H9 (cell line): Measurements from ENCODE around the gene YY1. TPM values are rescaled to one million over a fixed set of nuclear protein-coding genes. Genes with fewer than 3 reads are reported as not detected.

ENCODE experiments used
- DNase-seq: peaks from one replicate; pipeline ENCODE4 v3.0.0-alpha.2; 2017
- H2AFZ ChIP-seq: one replicate; pipeline ENCODE4 v1.6.1; 2013; ENCODE audit warnings: mild to moderate bottlenecking, low read length, control low read depth, moderate library complexity
- H2AK5ac ChIP-seq: 2 replicates; pipeline ENCODE4 v1.6.1; 2013; ENCODE audit warnings: low read length, control low read depth, mixed read lengths; ENCODE audit not compliant: insufficient read length
- H2BK120ac ChIP-seq: one replicate; pipeline ENCODE4 v1.6.1; 2013; ENCODE audit warnings: low read depth, mild to moderate bottlenecking, low read length, control low read depth, inconsistent platforms; ENCODE audit not compliant: poor library complexity, severe bottlenecking
- H2BK12ac ChIP-seq: 2 replicates; pipeline ENCODE4 v1.6.1; 2013; ENCODE audit warnings: low read length, control low read depth, mixed read lengths, low read depth; ENCODE audit not compliant: insufficient read length
- H2BK15ac ChIP-seq: 2 replicates; pipeline ENCODE4 v1.6.1; 2013; ENCODE audit warnings: low read depth, low read length, control low read depth
- H2BK20ac ChIP-seq: one replicate; pipeline ENCODE4 v1.6.1; 2013; ENCODE audit warnings: low read depth, mild to moderate bottlenecking, low read length, control low read depth, inconsistent platforms; ENCODE audit not compliant: poor library complexity, severe bottlenecking
- H2BK5ac ChIP-seq: 2 replicates; pipeline ENCODE4 v1.6.1; 2013; ENCODE audit warnings: low read length, control low read depth, mixed read lengths; ENCODE audit not compliant: insufficient read length
- H3K14ac ChIP-seq: 2 replicates; pipeline ENCODE4 v1.6.1; 2013; ENCODE audit warnings: low read length, control low read depth; ENCODE audit not compliant: insufficient read depth
- H3K18ac ChIP-seq: 2 replicates; pipeline ENCODE4 v1.6.1; 2013; ENCODE audit warnings: low read depth, mild to moderate bottlenecking, mixed read lengths, low read length, control low read depth; ENCODE audit not compliant: insufficient read length
- H3K23ac ChIP-seq: 2 replicates; pipeline ENCODE4 v1.6.1; 2013; ENCODE audit warnings: low read length, control low read depth, mixed read lengths, low read depth; ENCODE audit not compliant: insufficient read length
- H3K23me2 ChIP-seq: 2 replicates; pipeline ENCODE4 v1.6.1; 2013; ENCODE audit warnings: low read depth, mild to moderate bottlenecking, mixed read lengths, low read length, control low read depth; ENCODE audit not compliant: insufficient read length, poor library complexity, severe bottlenecking
- H3K27ac ChIP-seq: 2 replicates; pipeline ENCODE4 v1.5.1; 2013; ENCODE audit warnings: low read length, control low read depth, mixed read lengths, low read depth; ENCODE audit not compliant: insufficient read length
- H3K27me3 ChIP-seq: 2 replicates; pipeline ENCODE4 v1.6.1; 2013; ENCODE audit warnings: low read length, control low read depth, inconsistent platforms; ENCODE audit not compliant: insufficient read depth
- H3K4ac ChIP-seq: 2 replicates; pipeline ENCODE4 v1.6.1; 2013; ENCODE audit warnings: low read depth, mild to moderate bottlenecking, control low read depth, inconsistent platforms, low read length, moderate library complexity
- H3K4me1 ChIP-seq: 2 replicates; pipeline ENCODE4 v1.6.1; 2013; ENCODE audit warnings: low read length, control low read depth, inconsistent platforms; ENCODE audit not compliant: insufficient read depth
- H3K4me2 ChIP-seq: 2 replicates; pipeline ENCODE4 v1.6.1; 2013; ENCODE audit warnings: low read length, control low read depth, mixed read lengths; ENCODE audit not compliant: insufficient read length, insufficient read depth
- H3K56ac ChIP-seq: 2 replicates; pipeline ENCODE4 v1.6.1; 2013; ENCODE audit warnings: low read depth, mild to moderate bottlenecking, mixed read lengths, low read length, control low read depth; ENCODE audit not compliant: insufficient read length
- H3K79me1 ChIP-seq: 2 replicates; pipeline ENCODE4 v1.6.1; 2013; ENCODE audit warnings: low read depth, mild to moderate bottlenecking, moderate library complexity, low read length, control low read depth, inconsistent platforms; ENCODE audit not compliant: insufficient read depth, poor library complexity, severe bottlenecking
- H3K79me2 ChIP-seq: 2 replicates; pipeline ENCODE4 v1.6.1; 2013; ENCODE audit warnings: low read length, control low read depth, inconsistent platforms; ENCODE audit not compliant: insufficient read depth
- H3K9ac ChIP-seq: 2 replicates; pipeline ENCODE4 v1.6.1; 2013; ENCODE audit warnings: low read length, control low read depth, mixed read lengths; ENCODE audit not compliant: insufficient read length; ENCODE audit errors: extremely low read depth
- H3K9me3 ChIP-seq: one replicate; pipeline ENCODE4 v1.6.1; 2013; ENCODE audit warnings: low read depth, low read length, inconsistent platforms; ENCODE audit not compliant: control insufficient read depth
- H3T11ph ChIP-seq: one replicate; pipeline ENCODE4 v1.6.1; 2013; ENCODE audit warnings: mild to moderate bottlenecking, low read length, control low read depth, inconsistent platforms
- H4K20me1 ChIP-seq: one replicate; pipeline ENCODE4 v1.6.1; 2013; ENCODE audit not compliant: control insufficient read depth, insufficient read length, insufficient read depth
- H4K5ac ChIP-seq: 2 replicates; pipeline ENCODE4 v1.6.1; 2013; ENCODE audit warnings: low read depth, mild to moderate bottlenecking, mixed read lengths, low read length, control low read depth; ENCODE audit not compliant: insufficient read length
- H4K8ac ChIP-seq: replicated peaks from 2 replicates; pipeline ENCODE4 v1.6.1; 2013; ENCODE audit warnings: low read length, control low read depth, mixed read lengths, low read depth; ENCODE audit not compliant: insufficient read length
- H4K91ac ChIP-seq: 2 replicates; pipeline ENCODE4 v1.6.1; 2013; ENCODE audit warnings: low read depth, mild to moderate bottlenecking, moderate library complexity, mixed read lengths, low read length, control low read depth; ENCODE audit not compliant: insufficient read length
- H3K27ac Mint-ChIP-seq, 3 experiments: 2 replicates in 2 of 3; 3 replicates in 1 of 3; pipeline ENCODE4 v1.8.0; 2020 to 2021; ENCODE audit warnings: mixed read lengths in 3 of 3, mild to moderate bottlenecking in 1 of 3, moderate library complexity in 1 of 3
- H3K27me3 Mint-ChIP-seq: 2 replicates; pipeline ENCODE4 v1.8.0; 2021; ENCODE audit warnings: low read depth, mild to moderate bottlenecking, moderate library complexity, mixed read lengths
- H3K36me3 Mint-ChIP-seq, 3 experiments: 2 replicates in 2 of 3; 3 replicates in 1 of 3; pipeline ENCODE4 v1.8.0; 2020 to 2021; ENCODE audit warnings: low read depth in 3 of 3, mixed read lengths in 3 of 3; ENCODE audit not compliant: insufficient read depth in 1 of 3
- H3K4me1 Mint-ChIP-seq, 2 experiments: 2 replicates each; pipeline ENCODE4 v1.8.0; 2020; ENCODE audit warnings: mixed read lengths in 2 of 2
- H3K4me3 Mint-ChIP-seq, 2 experiments: 2 replicates in 1 of 2; 3 replicates in 1 of 2; pipeline ENCODE4 v1.8.0; 2020 to 2021; ENCODE audit warnings: mild to moderate bottlenecking in 2 of 2, mixed read lengths in 2 of 2, moderate library complexity in 1 of 2
- H3K9me3 Mint-ChIP-seq, 2 experiments: 2 replicates in 1 of 2; 3 replicates in 1 of 2; pipeline ENCODE4 v1.8.0; 2020; ENCODE audit warnings: mild to moderate bottlenecking in 2 of 2, mixed read lengths in 2 of 2, moderate library complexity in 1 of 2
- CTCF ChIP-seq: fragments of 200-600 bp; sonication (generic); conservative IDR thresholded peaks from 3 replicates; pipeline ENCODE4 v1.8.0; 2021; ENCODE audit warnings: antibody characterized with exemption, mild to moderate bottlenecking
- WGBS: extraction: QIAGEN DNeasy Blood & Tissue Kit; methylation state at CpG from one replicate; pipeline ENCODE4 v1.1.7; 2013; ENCODE audit warnings: missing lambda C conversion rate, low lambda C conversion rate, mixed read lengths; ENCODE audit not compliant: insufficient read length; ENCODE audit errors: extremely low coverage; 5-methylcytosine and 5-hydroxymethylcytosine counted together
- total RNA-seq: library from RNA; stranded (reverse); gene quantifications from 2 replicates; pipeline ENCODE4 v1.2.1, GENCODE V29; 2021

The YY1 gene
- total RNA-seq, 1 experiment from 2014 or later: 103 TPM

- Histone ChIP-seq H4K91ac (no peak overlapping the region), H4K20me1 (no peaks in the 10 kb centered on the region), H2BK120ac (no peak overlapping the region), H3K4me2 (no peak overlapping the region), H2BK20ac (no peak overlapping the region), H4K8ac (no peak overlapping the region), H2BK12ac (no peak overlapping the region), H3K9ac (no peak overlapping the region), H3K79me1 (peaks cover 5% of the 10 kb centered on the region), H3K14ac (no peak overlapping the region), H3K27me3 (no peaks in the 10 kb centered on the region), H3K79me2 (no peaks in the 10 kb centered on the region), H3K4ac (no peak overlapping the region), H3K9me3 (no peaks in the 10 kb centered on the region), H2AK5ac (no peak overlapping the region), H2AFZ (no peak overlapping the region), H3K27ac (no peak overlapping the region), H3K18ac (no peak overlapping the region), H3T11ph (no peak overlapping the region), H4K5ac (no peak overlapping the region), H3K23ac (no peak overlapping the region), H2BK15ac (no peak overlapping the region), H3K56ac (no peak overlapping the region), H2BK5ac (no peak overlapping the region), H3K4me1 (no peaks in the 10 kb centered on the region), H3K23me2 (no peaks in the 10 kb centered on the region)
- H3K27me3 Mint-ChIP-seq: no peaks in the 10 kb centered on the region
- H3K4me3 Mint-ChIP-seq: no peak overlapping the region
- no peak for DNase-seq
- no CpG with 5 or more reads among the region's 12 CpGs for WGBS
- TF ChIP-seq CTCF: no peak
- peaks cover 22 to 69% (median 69%) of the 10 kb centered on the region in 3 experiments; a peak in 6 of 7 replicates for H3K36me3 Mint-ChIP-seq
- H3K27ac Mint-ChIP-seq: peak overlapping the region; percentile 27 to 83 (median 71); a peak in 3 of 7 replicates
- H3K9me3 Mint-ChIP-seq: no peaks in the 10 kb centered on the region; a peak in 1 of 5 replicates
- peaks cover 2 to 8% of the 10 kb centered on the region in 2 experiments; a peak in 2 of 4 replicates for H3K4me1 Mint-ChIP-seq
Measured at GRCh38 chr14:100294213-100294962, 55.4 kb downstream of the YY1 start.
